ENCODE measurements around the gene DPP6. TPM values are rescaled to one million over a fixed set of nuclear protein-coding genes. Genes with fewer than 3 reads are reported as not detected.
"Not testable (repeated sequence)": the region's sequence is repeated elsewhere in the genome, so short reads cannot be mapped to it uniquely, and the experiment has no call there.

DPP6 gene
- total and polyA plus RNA-seq, 4 experiments from 2014 or later: not detected

- intact Hi-C loops (cut with micrococcal nuclease); CTCF ChIA-PET (ENCODE audit: partially characterized antibody); H3K4me3 ChIP-seq (ENCODE audit: low read length in 2 of 2); H3K27ac Mint-ChIP-seq; H3K4me3 Mint-ChIP-seq; POLR2A ChIA-PET (ENCODE audit: partially characterized antibody); H3K27ac ChIP-seq (ENCODE audit: low read depth, low read length); H3K4me1 Mint-ChIP-seq; H3K27me3 ChIP-seq (ENCODE audit: insufficient read depth, low read length); H3K27me3 Mint-ChIP-seq; H3K9me3 Mint-ChIP-seq; DNase-seq; H3K4me1 ChIP-seq (ENCODE audit: insufficient read depth, low read length); H3K36me3 ChIP-seq (ENCODE audit: insufficient read depth, low read length); H3K9me3 ChIP-seq (ENCODE audit: control insufficient read depth in 1 of 2, low read length in 2 of 2); H3K36me3 Mint-ChIP-seq: not testable (repeated sequence)
Measured at GRCh38 chr7:154145922-154146706, 93.9 kb downstream of the DPP6 start.

GRCh38 chr7:154146707-154147038 lies 94.5 kb downstream of the DPP6 start:
- POLR2A ChIA-PET (ENCODE audit: partially characterized antibody); H3K9me3 Mint-ChIP-seq; H3K4me3 ChIP-seq (ENCODE audit: low read length in 2 of 2); H3K27me3 ChIP-seq (ENCODE audit: insufficient read depth, low read length); intact Hi-C loops (cut with micrococcal nuclease); H3K4me1 ChIP-seq (ENCODE audit: insufficient read depth, low read length); H3K36me3 ChIP-seq (ENCODE audit: insufficient read depth, low read length); H3K27ac ChIP-seq (ENCODE audit: low read depth, low read length); H3K27ac Mint-ChIP-seq; DNase-seq; H3K36me3 Mint-ChIP-seq; H3K27me3 Mint-ChIP-seq; H3K4me3 Mint-ChIP-seq; H3K4me1 Mint-ChIP-seq; CTCF ChIA-PET (ENCODE audit: partially characterized antibody); H3K9me3 ChIP-seq (ENCODE audit: control insufficient read depth in 1 of 2, low read length in 2 of 2): not testable (repeated sequence)

- H3K4me1 ChIP-seq (ENCODE audit: insufficient read depth, low read length); H3K27me3 Mint-ChIP-seq; H3K4me3 ChIP-seq (ENCODE audit: low read length in 2 of 2); H3K4me1 Mint-ChIP-seq; H3K27ac Mint-ChIP-seq; POLR2A ChIA-PET (ENCODE audit: partially characterized antibody); H3K4me3 Mint-ChIP-seq; H3K27ac ChIP-seq (ENCODE audit: low read depth, low read length); H3K9me3 Mint-ChIP-seq; CTCF ChIA-PET (ENCODE audit: partially characterized antibody); intact Hi-C loops (cut with micrococcal nuclease); H3K36me3 Mint-ChIP-seq; DNase-seq; H3K9me3 ChIP-seq (ENCODE audit: control insufficient read depth in 1 of 2, low read length in 2 of 2); H3K36me3 ChIP-seq (ENCODE audit: insufficient read depth, low read length); H3K27me3 ChIP-seq (ENCODE audit: insufficient read depth, low read length): not testable (repeated sequence)
Measured at GRCh38 chr7:154148791-154149516, 96.8 kb downstream of the DPP6 start.

- H3K27me3 Mint-ChIP-seq; H3K36me3 Mint-ChIP-seq; H3K4me3 Mint-ChIP-seq; H3K9me3 Mint-ChIP-seq; H3K27ac ChIP-seq (ENCODE audit: low read depth, low read length); H3K4me1 ChIP-seq (ENCODE audit: insufficient read depth, low read length); H3K4me3 ChIP-seq (ENCODE audit: low read length in 2 of 2); H3K9me3 ChIP-seq (ENCODE audit: control insufficient read depth in 1 of 2, low read length in 2 of 2); H3K27ac Mint-ChIP-seq; H3K36me3 ChIP-seq (ENCODE audit: insufficient read depth, low read length); H3K4me1 Mint-ChIP-seq; DNase-seq; POLR2A ChIA-PET (ENCODE audit: partially characterized antibody); H3K27me3 ChIP-seq (ENCODE audit: insufficient read depth, low read length); CTCF ChIA-PET (ENCODE audit: partially characterized antibody); intact Hi-C loops (cut with micrococcal nuclease): not testable (repeated sequence)
Measured at GRCh38 chr7:154150656-154151055, 98.5 kb downstream of the DPP6 start.

GRCh38 chr7:154151306-154151705 lies 99.1 kb downstream of the DPP6 start:
- intact Hi-C loops (cut with micrococcal nuclease); H3K4me1 ChIP-seq (ENCODE audit: insufficient read depth, low read length); H3K4me1 Mint-ChIP-seq; H3K4me3 ChIP-seq (ENCODE audit: low read length in 2 of 2); H3K27me3 Mint-ChIP-seq; H3K36me3 ChIP-seq (ENCODE audit: insufficient read depth, low read length); H3K27me3 ChIP-seq (ENCODE audit: insufficient read depth, low read length); H3K36me3 Mint-ChIP-seq; H3K9me3 ChIP-seq (ENCODE audit: control insufficient read depth in 1 of 2, low read length in 2 of 2); POLR2A ChIA-PET (ENCODE audit: partially characterized antibody); H3K9me3 Mint-ChIP-seq; CTCF ChIA-PET (ENCODE audit: partially characterized antibody); H3K4me3 Mint-ChIP-seq; H3K27ac Mint-ChIP-seq; H3K27ac ChIP-seq (ENCODE audit: low read depth, low read length); DNase-seq: not testable (repeated sequence)

- H3K4me3 Mint-ChIP-seq; H3K27ac Mint-ChIP-seq; H3K36me3 ChIP-seq (ENCODE audit: insufficient read depth, low read length); H3K36me3 Mint-ChIP-seq; DNase-seq; H3K27ac ChIP-seq (ENCODE audit: low read depth, low read length); H3K27me3 ChIP-seq (ENCODE audit: insufficient read depth, low read length); H3K4me3 ChIP-seq (ENCODE audit: low read length in 2 of 2); POLR2A ChIA-PET (ENCODE audit: partially characterized antibody); H3K4me1 ChIP-seq (ENCODE audit: insufficient read depth, low read length); intact Hi-C loops (cut with micrococcal nuclease); H3K4me1 Mint-ChIP-seq; CTCF ChIA-PET (ENCODE audit: partially characterized antibody); H3K9me3 Mint-ChIP-seq; H3K9me3 ChIP-seq (ENCODE audit: control insufficient read depth in 1 of 2, low read length in 2 of 2); H3K27me3 Mint-ChIP-seq: not testable (repeated sequence)
Measured at GRCh38 chr7:154155928-154156327, 103.7 kb downstream of the DPP6 start.

- POLR2A ChIA-PET (ENCODE audit: partially characterized antibody); H3K27ac Mint-ChIP-seq; CTCF ChIA-PET (ENCODE audit: partially characterized antibody); H3K9me3 ChIP-seq (ENCODE audit: control insufficient read depth in 1 of 2, low read length in 2 of 2); H3K4me1 Mint-ChIP-seq; H3K4me1 ChIP-seq (ENCODE audit: insufficient read depth, low read length); H3K36me3 ChIP-seq (ENCODE audit: insufficient read depth, low read length); H3K9me3 Mint-ChIP-seq; H3K27me3 Mint-ChIP-seq; H3K4me3 ChIP-seq (ENCODE audit: low read length in 2 of 2); DNase-seq; H3K27ac ChIP-seq (ENCODE audit: low read depth, low read length); H3K36me3 Mint-ChIP-seq; H3K4me3 Mint-ChIP-seq; intact Hi-C loops (cut with micrococcal nuclease); H3K27me3 ChIP-seq (ENCODE audit: insufficient read depth, low read length): not testable (repeated sequence)
Measured at GRCh38 chr7:154162921-154163320, 110.7 kb downstream of the DPP6 start.

- H3K27me3 ChIP-seq (ENCODE audit: insufficient read depth, low read length); H3K9me3 ChIP-seq (ENCODE audit: control insufficient read depth in 1 of 2, low read length in 2 of 2); H3K27ac Mint-ChIP-seq; H3K36me3 Mint-ChIP-seq; H3K4me3 ChIP-seq (ENCODE audit: low read length in 2 of 2); H3K4me1 ChIP-seq (ENCODE audit: insufficient read depth, low read length); CTCF ChIA-PET (ENCODE audit: partially characterized antibody); POLR2A ChIA-PET (ENCODE audit: partially characterized antibody); H3K9me3 Mint-ChIP-seq; H3K4me1 Mint-ChIP-seq; H3K27me3 Mint-ChIP-seq; DNase-seq; H3K4me3 Mint-ChIP-seq; H3K27ac ChIP-seq (ENCODE audit: low read depth, low read length); intact Hi-C loops (cut with micrococcal nuclease); H3K36me3 ChIP-seq (ENCODE audit: insufficient read depth, low read length): not testable (repeated sequence)
Measured at GRCh38 chr7:154163642-154164041, 111.4 kb downstream of the DPP6 start.

All from CD4-positive, alpha-beta memory T cell (primary cell).